ENCODE results near the gene GSX1.

The GSX1 gene

GRCh38 chr13:27833206-27833605, 40.9 kb downstream of the GSX1 start:
- no peak for DNase-seq (ENCODE audit: low spot score)

GRCh38 chr13:27834095-27834494, 41.8 kb downstream of the GSX1 start:
- no peak for DNase-seq (ENCODE audit: low spot score)

GRCh38 chr13:27835799-27836198, 43.5 kb downstream of the GSX1 start:
- no peak for DNase-seq (ENCODE audit: low spot score)

GRCh38 chr13:27839809-27840467, 47.7 kb downstream of the GSX1 start:
- no peak for DNase-seq (ENCODE audit: low spot score)

GRCh38 chr13:27842571-27842970, 50.3 kb downstream of the GSX1 start:
- DNase-seq (ENCODE audit: low spot score) = no peak

All from AG08395 (cell line).